Measurements from ENCODE around the gene BTBD2.

Gene BTBD2
- total RNA-seq = 13.1 to 65.0 reads per million in 2 experiments

DNA sequence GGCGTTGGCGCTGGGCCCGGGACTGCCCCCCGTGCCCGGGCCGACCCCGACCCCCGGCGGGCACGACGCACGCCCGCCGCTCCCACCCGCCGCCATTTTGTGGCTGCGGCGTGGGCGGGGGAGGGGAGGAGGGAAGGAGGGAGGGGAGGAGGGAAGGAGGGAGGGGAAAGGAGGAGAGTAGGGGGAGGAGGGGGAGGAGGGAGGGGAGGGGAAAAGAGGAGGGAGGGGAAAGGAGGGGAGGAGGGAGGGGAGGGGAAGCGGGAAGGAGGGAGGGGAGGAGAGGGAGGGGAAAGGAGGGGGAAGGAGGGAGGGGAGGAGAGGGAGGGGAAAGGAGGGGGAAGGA is at the start of gene BTBD2:
Gene BTBD2, minus strand, starts transcription at position 107 of the 343 bp plus-strand sequence. Its CDS starts 11 bp downstream, at position 96.
- DNase-seq (ENCODE audit: low read depth) = peak; percentile 34

DNA sequence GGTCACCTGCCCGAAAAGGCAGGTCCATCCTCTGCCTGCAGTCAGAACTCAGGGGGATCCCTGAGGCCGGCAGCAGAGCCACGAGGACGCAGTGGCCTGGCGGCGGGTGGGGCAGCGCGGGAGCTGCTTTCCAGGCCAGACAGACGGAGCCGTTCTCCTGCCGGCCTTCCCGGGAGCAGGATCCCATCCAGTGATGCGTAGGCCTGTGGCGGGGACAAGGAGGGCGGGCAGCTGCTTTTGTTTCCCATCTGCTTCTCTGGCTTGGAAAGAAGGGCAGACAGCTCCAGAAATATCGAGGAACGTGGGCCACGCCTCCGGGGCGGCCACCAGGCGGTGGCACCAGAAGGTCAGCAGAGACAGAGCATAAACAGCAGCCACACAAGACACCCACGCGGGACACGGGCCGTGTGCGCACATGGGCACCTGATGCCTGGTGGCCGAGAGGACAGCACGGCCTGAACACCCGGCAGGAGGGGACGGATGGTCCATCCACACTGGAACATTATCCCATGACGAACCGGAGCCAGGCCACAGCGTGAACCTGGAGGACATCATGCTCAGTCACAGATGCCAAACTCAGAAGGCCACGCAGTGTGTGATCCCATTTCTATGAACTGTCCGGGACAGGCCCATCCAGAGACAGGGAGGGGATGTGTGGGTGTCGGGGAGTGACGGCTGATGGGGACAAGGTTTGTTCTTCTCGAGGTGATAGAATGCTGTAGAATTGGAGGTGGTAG is 49.4 kb upstream of the BTBD2 start:
- no peak for DNase-seq (ENCODE audit: low read depth)

DNA sequence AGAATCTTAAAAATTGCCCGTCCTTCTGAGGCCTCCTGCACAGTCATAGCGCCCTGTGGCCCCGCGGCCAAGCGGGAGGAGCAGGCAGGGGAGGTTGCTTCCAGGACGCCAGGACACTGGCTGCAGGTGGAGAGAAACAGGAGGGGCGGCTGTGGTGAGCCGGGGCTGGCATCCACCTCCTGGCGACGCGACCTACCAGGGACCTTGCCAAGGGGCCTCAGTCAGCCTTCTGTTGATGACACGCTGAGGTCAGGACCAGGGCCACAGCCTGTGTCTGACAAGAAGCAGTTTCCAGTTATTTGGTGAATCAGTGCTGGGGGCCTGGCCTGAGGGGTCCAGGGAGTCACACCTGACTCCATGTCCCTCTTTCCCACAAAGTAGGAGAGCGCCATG is 48.9 kb upstream of the BTBD2 start:
- no peak for DNase-seq (ENCODE audit: low read depth)

DNA sequence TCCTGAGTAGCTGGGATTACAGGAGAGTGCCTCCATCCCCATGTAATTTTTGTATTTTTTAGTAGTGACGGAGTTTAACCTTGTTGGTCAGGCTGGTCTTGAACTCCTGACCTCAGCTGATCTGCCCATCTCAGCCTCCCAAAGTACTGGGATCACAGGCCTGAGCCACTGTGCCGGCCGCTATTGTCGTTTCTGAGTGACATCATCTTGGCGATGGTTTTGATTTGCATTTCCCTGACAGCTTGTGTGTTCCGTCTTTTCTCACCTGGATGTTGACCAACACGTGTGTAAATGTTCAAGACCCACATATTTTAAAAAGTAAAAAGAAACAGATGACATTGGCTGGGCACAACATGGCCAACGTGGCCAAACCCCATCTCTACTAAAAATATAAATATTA is 48.3 kb upstream of the BTBD2 start:
- no peak for DNase-seq (ENCODE audit: low read depth)

DNA sequence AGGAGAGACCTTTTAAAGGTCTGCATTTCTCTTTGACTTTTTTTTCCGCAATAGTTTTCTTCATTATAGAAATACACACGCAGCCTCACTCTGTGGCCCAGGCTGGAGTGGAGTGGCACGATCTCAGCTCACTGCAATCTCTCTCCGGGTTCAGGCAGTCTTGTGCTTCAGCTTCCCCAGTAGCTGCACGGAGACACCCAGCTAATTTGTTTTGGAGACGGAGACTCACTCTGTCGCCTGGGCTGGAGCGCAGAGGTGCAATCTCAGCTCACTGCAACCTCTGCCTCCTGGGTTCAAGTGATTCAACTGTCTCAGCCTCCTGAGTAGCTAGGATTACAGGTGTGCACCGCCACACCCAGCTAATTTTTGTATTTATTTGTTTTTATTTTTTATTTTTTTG is 47.3 kb upstream of the BTBD2 start:
- DNase-seq (ENCODE audit: low read depth) = no peak

DNA sequence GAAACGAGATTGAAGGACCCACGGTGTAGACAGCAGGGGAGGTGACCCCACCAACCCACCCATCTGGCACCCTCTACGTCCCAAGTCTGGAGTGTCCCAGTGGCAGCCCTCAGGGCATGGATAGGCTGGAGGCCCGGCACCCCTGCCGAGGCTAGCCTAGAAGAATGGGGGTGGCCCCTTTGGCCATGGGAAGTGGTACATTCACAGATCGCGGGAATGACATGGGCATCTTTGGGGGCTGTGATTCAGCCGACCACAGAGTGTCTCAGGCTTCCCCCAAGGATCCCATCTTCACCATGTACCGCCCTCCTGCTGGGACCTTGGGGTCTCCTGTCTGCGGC is 46.8 kb upstream of the BTBD2 start:
- no peak for DNase-seq (ENCODE audit: low read depth)

DNA sequence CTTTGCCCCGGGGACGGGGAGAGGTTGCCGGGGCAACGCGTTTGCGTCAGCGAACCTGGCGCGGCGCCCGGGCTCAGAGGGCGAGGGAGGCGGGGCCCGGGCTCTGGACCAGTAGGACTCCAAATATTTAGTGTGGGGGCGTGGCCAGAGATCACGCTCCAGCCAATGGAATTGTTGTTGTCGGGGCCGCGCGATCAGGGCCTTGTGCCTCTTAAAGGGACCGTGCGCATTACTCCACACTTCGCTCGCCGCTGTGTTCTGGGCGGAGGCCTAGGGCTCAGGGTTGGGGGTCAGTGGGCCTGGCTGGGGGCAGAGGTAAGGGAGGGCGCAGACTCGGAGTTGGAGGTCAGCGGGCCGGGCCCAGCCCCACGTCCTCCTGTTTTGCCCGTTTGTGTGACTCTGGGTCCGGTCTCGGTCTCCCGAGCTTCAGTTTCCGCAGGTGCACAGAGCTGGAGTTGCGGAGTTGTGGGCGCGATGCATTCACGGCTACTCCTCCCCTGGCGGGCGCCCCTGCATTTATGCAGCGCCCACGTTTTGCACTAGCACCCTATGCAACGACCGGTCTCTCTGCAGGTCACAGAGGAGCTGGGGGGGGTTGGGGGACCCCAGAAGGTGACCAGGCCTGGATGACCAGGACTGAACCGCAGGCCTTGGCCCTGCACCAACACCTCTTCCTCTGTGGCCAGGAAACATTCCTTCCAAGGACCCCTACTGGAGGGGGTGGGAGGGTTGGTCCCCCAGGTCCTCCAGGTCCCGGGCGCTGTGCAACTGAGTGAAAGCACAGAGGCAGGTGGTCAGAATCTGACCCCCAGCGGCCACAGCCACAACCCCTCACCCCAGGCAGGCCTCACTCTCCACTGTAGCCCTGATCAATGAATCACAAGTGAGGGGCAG is 46.2 kb upstream of the BTBD2 start:
- peak; percentile 99 for DNase-seq (ENCODE audit: low read depth)

DNA sequence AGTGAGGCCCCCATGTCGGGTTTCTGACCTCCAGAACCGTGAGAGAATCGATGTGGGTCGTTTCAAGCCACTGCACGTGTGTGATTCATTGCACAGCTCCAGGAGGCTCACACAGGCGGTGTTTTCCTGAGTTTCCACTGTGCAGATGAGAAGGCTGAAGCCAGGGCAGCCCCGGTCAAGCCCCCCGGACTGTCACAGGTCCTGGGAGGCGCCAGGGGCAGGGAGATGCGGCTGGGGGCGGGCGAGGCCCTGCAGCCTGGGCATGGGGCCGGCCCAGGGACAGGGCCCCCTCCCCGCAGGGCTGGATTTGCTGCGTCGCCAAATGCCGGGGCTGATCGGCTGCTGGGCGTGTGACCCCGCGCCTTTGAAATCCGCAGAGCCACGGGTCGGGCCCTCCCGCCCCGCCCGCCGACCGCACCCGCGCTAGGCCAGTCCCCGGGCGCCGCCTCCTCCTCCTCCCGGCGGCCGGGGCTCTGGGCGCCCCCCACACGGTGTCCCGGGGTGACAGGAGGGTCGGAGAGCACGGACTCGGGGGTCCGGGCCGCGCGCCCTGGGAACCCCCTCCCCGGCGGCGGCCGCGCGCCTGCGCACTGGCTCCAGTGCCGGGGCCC is 45.5 kb upstream of the BTBD2 start:
- no peak for DNase-seq (ENCODE audit: low read depth)

DNA sequence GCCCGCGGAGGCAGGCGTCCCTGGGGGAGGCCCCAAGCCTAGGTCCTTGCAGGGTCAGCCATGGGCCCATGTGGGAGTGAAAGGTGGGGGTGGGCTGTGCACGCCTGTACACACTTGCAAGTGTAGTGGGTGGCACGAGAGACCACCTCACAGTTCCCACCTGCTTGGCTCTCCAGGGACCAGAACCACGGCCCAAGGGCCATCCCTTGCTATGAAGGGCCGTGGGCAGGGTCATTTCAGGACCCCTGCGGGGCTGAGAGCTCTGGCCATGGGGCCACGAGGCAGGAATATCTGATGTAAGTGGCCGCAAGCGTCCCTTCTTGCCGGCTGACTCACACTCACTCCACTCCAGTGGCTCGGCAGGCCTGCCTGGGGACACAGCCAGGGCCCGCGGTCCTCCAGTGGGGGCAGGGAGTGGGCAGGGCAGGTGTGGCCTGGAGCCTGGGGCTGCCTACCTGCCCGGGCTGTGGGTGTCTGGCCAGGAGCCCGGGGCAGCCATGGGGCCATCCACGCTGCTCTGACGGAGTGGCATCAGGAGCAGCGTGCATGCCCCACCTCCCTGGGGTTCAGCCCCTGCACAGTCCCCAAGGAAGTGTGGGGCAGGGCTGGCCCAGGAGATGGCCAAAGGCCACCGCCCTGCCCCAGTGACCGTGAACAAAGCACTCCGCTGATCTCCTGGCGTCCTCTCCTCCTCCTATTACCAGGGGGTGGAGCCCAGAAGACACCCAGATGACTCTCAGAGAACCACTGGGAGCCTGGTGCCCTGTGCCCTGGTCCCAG is 44.1 kb upstream of the BTBD2 start:
- no peak for DNase-seq (ENCODE audit: low read depth)

DNA sequence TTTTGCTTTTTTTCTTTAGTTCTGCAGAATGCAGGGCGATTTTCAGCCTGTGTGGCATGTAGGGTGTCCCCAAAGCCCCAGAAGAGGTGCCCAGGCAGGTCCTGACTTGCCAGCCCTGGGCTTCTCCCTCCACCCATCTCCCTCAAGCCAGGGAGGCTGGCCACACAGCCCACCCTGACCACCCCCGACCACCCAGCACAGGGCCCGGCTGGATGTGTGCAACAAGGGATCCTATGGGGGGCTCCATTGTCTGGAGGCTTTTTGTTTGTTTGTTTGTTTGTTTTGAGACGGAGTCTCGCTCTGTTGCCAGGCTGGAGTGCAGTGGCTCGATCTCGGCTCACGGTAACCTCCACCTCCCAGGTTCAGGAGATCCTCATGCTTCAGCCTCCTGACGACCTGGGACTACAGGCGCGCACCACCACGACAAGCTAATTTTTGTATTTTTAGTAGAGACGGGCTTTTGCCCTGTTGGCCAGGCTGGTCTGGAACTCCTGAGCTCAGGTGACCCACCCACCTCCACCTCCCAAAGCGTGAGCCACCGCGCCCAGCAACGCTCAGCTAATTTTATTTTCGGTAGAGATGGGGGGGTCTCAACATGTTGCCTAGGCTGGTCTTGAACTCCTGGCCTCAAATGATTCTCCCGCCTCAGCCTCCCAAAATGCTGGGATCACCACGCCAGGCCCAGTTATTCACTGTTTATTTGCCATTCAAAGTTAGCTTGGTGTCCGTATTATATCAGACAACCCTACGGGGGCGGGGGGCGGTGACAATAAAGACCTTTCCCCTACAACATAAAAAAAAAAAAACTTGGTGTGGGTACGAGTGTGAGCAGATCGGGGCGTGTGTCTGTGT is 43.3 kb upstream of the BTBD2 start:
- no peak for DNase-seq (ENCODE audit: low read depth)

DNA sequence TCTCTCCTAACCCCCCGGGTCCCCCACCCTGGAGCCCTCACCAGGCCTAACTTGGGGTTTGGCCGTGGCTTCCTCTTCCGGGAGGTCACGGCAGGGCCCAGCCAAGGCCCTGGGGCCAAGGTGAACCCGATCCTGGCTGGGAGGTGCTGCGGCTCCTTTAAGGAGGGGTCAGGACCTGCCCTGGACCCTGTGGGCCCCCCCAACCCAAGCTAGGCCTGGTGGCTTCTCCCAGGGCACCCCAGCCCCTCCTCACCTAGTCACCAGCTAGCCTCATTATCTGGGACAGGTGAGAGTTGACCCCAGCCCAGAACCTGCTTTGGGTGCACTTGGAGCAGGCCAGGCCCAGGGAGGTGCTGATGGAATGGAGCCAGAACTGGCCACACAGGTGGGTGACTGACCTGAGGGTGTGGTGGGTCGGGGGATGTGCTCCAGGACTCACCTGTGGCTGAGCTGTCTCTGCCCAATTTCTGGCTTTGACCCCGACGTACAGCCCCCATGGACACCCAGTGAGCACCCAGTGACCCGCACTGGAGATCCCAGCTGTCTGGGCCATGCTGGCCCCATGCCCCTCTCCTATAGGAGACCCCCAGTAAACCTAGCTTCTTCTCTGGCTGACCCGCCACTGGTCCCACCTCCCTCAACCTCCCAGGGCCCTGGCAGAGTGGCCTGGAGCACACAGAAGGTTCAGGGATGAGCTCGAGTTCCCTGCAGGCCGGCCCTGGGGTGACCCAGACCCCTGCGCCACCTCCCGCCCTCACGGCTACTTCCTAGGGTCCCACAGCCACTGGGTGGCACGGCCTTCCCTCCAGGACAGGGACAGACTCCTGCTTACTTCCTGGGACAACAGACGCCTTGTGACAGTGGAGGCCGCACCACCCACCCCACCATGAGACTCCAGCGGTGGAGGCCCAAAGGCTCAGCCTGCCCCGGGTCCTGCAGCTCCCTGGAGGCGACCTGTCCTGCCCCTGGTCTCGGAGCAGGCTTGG is 42.3 kb upstream of the BTBD2 start:
- no peak for DNase-seq (ENCODE audit: low read depth)

DNA sequence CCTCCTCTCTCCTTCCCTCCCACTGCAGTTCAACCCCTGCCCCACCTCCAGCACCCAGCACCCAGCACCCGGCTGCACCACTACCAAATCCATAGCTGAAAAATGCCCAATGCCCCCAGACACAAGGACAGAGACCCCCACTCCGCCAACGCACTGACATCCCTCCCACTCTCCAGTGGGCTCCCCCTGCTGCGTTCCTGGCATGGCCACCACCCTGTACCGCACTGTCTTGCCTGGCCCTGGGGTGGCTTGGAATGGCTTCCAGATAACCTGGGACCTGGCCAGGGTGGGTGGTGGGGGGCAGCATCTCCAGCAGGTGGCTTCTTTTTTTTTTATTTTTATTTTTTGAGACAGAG is 41.3 kb upstream of the BTBD2 start:
- no peak for DNase-seq (ENCODE audit: low read depth)

DNA sequence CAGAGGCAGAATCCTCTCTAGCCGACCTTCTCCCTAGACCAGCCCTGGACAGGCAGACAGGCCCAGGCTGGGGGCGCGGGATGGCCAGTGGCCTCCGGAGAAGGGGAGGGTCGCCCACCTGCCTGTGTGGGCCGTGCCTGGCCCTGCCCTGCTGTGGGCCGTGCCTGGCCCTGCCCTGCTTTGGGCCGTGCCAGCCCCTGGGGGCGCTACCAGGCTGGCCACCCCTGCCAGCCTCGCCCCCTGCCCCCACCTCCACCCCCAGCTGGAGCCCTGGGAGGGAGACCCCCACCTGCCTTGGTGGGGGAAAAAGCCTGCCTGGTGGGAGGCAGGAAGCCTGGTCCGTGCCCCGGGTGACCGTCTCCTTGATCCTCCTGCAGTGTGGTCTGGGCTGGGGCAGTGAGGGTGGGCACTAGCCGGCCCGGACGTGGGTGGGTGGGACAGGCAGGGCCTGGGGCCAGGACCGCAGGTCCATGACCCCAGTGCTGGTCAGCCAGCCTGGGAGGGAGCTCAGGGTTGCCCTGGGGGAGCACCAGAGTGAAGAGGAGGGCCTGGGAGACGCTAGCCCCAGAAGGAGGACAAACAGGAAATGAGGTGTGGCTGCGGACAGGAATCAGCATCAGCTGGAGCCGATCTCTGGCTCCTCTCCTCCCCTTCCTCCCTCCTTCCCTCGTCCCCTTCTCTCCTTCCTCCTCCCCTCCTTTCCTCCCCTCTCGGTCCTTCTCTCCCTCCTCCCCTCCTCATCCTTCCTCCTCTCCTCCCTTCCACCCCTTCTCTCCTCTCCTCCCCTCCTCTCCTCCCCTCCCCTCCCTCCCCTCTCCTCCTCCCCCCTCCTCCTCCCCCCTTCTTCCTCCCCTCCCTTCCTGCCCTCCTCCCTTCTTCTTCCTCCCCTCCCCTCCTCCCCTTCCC is 40.7 kb upstream of the BTBD2 start:
- DNase-seq (ENCODE audit: low read depth) = no peak

DNA sequence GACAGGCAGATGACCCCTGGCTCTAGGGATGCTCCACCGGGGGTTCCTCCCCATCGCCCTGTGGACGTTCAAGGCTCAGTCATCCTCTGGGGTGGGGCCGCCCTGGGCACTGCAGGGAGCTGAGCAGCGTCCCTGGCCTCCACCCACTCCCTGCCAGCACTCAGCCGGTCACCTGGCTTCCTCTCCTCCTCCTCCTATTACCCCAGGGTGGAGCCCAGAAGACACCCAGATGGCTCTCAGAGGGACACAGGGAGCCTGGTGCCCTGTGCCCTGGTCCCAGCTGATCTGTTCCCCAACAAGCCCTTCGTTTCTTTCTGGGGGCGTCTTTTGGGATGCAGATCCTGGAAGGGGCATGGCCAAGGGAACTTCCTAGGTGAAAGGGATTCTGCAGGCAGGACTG is 39.2 kb upstream of the BTBD2 start:
- no peak for DNase-seq (ENCODE audit: low read depth)

DNA sequence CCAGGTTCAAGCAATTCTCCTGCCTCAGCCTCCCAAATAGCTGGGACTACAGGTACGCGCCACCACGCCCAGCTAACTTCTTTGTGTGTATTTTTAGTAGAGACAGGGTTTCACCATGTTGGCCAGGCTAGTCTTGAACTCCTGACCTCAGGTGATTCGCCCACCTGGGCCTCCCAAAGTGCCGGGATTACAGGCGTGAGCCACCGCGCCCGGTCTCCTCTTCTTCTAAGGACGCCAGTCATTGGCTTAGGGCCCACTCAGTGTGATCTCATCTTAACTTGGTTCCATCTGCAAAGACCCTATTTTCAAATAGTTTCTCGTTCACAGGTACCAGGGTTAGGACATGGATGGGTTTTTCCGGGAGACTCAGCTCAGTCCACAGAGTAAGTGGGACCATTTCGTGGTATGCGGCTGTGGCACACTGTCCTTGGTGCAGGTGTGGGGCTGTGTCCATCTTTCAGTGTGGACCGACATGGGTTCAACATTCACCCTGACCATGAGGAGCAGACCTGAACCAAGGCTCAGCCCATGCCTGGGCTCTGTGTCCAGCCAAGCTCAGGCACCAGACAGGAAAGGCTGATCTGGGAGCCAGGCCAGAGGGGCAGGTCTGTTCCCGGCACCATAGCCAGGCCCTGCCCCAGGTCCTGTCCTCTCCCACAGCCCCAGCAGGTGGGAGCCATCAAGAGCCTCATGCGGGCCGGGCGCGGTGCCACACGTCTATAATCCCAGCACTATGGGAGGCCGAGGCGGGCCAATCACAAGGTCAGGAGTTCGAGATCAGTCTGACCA is 38.3 kb upstream of the BTBD2 start:
- DNase-seq (ENCODE audit: low read depth) = no peak

DNA sequence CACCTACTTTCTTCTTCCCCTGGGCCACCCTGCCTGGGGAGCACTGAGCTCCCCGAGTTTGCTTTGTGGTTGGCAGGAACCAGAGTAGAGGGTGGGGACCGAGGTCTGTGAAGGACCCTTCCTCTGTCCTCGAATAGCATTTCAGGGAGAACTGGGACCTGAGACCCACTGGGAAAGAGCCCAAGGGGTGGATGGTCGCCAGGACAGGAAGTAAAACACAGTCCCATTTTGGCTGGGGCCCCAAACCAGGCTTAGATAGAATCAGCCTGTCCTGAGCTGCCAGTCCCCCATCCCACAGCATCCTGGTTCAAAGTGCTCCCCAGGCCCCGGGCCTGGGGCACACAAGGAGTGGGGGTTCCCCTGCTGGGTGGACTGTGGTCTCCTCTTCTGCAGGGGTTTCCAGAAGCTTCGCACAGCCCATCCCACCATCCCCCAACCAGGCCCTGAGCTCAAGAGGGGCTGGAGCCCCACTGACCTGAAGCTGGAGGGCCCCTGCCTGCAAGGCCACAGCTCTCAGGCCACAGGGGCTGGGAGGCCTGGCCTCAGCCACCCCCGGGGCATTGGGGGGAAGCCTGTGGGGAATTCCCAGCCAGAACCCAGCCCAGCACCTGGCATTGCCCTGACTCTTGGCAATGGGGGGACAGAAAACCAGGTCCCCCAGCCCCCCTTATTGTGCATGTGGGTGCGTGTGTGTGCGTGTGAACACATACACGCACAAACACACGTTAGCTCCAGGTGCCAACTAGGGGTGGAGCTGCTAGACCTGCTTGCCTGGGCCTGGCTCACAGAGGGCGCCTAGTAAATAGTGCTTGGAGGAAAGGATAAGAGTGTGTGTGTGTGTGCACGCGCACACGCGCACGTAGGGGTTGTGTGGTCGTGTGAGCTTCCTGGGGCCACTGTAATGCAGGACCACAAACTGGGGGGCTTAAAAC is 36.5 kb upstream of the BTBD2 start:
- DNase-seq (ENCODE audit: low read depth) = peak; percentile 50
